Mucosa of stomach (tissue), 1 donor: Measurements from ENCODE around the gene PTPRR.
A peak's percentile ranks its signal among the peaks of the same experiment; 100 is the strongest.
"Not testable (repeated sequence)": the region's sequence is repeated elsewhere in the genome, so short reads cannot be mapped to it uniquely, and the experiment has no call there.

Experiments
- H3K27me3 ChIP-seq: one replicate; pipeline ENCODE4 v1.7.0; 2013; ENCODE audit warnings: mild to moderate bottlenecking, low read length; ENCODE audit not compliant: control insufficient read depth, insufficient read depth
- H3K36me3 ChIP-seq: one replicate; pipeline ENCODE4 v1.7.0; 2013; ENCODE audit warnings: low read length; ENCODE audit not compliant: control insufficient read depth, insufficient read depth
- H3K4me1 ChIP-seq: one replicate; pipeline ENCODE4 v1.7.0; 2013; ENCODE audit warnings: mild to moderate bottlenecking, low read length; ENCODE audit not compliant: control insufficient read depth, insufficient read depth
- H3K4me3 ChIP-seq: one replicate; pipeline ENCODE4 v1.7.0; 2013; ENCODE audit warnings: low read length
- H3K9ac ChIP-seq: one replicate; pipeline ENCODE4 v1.7.0; 2013; ENCODE audit warnings: mild to moderate bottlenecking, low read length, moderate library complexity
- H3K9me3 ChIP-seq: one replicate; pipeline ENCODE4 v1.7.0; 2013; ENCODE audit warnings: mild to moderate bottlenecking, low read length, moderate library complexity; ENCODE audit not compliant: control insufficient read depth
- donor health status: Pancreatic carcinoma.

PTPRR gene

DNA sequence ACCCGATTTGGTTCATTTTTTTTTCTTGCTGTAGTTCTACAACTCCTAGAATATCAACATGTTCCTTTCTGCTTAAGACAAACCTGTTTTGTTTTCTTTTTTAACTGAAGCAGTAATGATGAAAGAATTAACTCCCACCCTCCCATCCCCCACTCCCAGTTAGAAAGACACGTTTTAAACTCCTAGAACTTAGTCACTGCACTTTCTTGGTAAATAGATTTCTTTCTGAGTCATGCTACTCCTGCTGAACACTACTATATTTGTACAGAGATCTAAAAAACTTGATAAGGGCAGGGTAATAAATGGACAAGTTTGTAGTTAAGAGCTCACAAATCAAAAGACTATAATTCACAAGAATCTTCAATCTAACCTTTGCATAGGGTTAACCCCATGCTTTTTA lies 164.4 kb downstream of the PTPRR start:
- H3K36me3 ChIP-seq = no peaks in the 10 kb centered on the region
- H3K9ac ChIP-seq = no peak overlapping the region
- no peak overlapping the region for H3K4me3 ChIP-seq
- H3K9me3 ChIP-seq = no peaks in the 10 kb centered on the region
- H3K4me1 ChIP-seq = no peaks in the 10 kb centered on the region
- no peaks in the 10 kb centered on the region for H3K27me3 ChIP-seq

DNA sequence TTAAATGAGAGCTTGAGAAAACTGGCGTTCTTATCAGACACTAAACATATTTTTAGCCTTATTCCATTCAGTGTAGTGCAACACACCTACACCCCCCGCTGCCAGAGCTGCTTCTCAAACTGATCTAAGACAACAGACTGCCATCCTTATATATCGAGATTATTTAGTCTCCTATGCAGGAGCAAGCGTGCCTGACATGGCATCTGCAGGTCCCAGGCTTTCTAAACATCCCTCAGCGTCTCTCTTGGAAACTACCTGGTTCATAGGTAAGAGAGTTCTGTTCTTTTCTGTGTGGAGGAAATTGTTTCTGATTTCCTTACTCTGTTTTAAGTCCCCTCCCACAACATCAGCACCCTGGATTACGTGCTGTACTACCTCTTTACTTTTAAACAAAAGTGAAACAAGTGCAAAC lies 166.2 kb downstream of the PTPRR start:
- Histone ChIP-seq H3K4me3 (peak overlapping the region; percentile 54), H3K9me3 (no peaks in the 10 kb centered on the region), H3K4me1 (no peaks in the 10 kb centered on the region), H3K27me3 (no peaks in the 10 kb centered on the region), H3K36me3 (no peaks in the 10 kb centered on the region), H3K9ac (peak overlapping the region; percentile 60)

DNA sequence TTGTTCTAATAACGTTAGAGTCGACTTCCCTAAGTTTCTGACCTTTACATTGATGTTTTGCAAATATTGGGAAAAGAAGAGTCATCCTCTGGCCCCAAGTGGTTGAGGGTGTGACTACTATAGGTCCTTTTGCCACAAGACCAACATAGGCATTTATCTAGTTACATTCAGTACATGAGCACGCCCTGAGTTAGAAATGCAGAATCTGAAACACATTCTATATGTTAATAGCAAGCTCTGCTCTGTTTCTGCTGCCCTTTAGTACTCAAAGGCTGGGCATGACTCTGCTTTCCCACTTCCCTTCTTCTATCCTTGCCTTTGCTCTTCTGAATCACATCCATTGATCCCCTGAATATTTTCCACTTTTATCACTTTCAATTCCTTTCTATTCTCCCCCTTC lies 168.2 kb downstream of the PTPRR start:
- Histone ChIP-seq H3K4me1 (peaks cover 5% of the 10 kb centered on the region), H3K36me3 (no peaks in the 10 kb centered on the region), H3K4me3 (no peak overlapping the region), H3K9me3 (no peaks in the 10 kb centered on the region), H3K9ac (no peak overlapping the region), H3K27me3 (no peaks in the 10 kb centered on the region)

DNA sequence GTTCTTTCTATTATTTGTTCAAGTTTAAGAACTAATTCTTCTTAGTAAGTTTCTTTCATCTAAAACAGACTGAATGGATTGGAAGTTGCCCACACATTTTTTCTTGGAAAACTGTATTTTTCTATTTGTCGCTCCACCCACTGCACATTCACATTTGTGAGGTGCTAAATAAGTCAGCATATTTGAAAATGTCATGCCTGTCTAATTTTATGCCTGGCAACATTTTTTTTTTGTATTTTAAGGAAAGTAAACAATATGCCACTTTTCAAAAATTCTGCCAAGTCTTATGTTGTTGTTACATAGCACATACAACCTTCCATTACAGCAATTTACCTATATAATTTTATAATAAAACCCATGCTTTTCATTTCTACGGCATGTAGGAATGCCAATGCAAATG lies 170.6 kb downstream of the PTPRR start:
- no peak overlapping the region for H3K4me3 ChIP-seq
- no peaks in the 10 kb centered on the region for H3K9me3 ChIP-seq
- H3K36me3 ChIP-seq = no peaks in the 10 kb centered on the region
- no peaks in the 10 kb centered on the region for H3K27me3 ChIP-seq
- no peak overlapping the region for H3K9ac ChIP-seq
- peaks cover 5% of the 10 kb centered on the region for H3K4me1 ChIP-seq

DNA sequence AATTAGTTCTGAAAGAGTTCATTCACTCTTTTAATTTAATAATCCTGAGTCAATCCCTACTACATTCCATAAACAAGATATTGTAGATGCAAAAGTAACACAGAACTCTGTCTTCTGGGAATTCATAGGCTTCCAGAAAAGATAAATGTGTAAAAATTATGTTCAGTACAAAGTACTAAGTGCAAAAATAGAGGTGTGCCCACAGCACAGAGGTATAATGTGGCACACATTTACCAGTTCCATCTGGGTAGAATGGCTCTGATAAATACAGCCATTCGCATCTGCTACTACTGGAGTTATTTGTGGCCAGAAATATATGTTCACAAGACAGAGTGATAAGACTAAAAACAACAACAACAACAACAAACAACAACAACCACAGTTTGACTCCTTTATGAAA lies 171.7 kb downstream of the PTPRR start:
- Histone ChIP-seq H3K9me3 (no peaks in the 10 kb centered on the region), H3K4me3 (no peak overlapping the region), H3K9ac (no peak overlapping the region), H3K27me3 (no peaks in the 10 kb centered on the region), H3K36me3 (no peaks in the 10 kb centered on the region), H3K4me1 (peaks cover 5% of the 10 kb centered on the region)

DNA sequence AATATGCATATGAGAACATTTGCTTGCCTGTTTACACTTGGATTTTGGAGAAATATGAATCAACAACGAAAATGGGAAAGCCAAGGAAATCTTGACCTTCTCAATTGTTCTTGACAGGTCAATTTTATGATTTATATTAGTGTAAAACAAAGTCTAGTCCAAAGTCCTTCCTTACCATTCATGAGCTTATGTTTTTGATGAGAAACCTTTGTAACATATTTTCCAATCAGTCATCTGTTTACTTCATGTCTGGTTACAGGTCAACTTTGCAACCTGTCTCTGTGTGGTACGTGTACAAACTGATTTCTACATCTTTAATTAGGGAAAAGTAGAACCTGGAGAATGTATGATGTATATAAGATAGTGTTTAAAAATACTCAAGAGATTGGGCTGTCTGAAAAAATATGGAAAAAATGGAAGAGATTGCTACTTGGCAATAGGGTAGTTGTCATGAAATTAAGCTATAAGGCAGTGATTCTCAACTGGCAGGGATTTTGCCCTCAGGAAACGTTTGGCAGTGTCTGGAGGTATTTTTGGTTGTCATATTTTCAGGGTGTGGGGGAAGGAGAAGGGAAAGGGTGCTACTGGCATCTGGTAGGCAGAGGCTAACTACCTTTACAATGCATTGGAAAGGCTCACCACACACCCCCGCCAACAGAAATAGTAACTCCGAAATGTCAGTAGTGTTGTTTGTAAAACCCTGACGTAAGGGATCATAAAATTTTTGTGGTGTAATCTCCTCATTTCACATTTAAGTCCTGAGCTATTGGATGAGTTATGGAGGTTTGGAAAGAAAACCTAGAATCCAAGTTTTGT lies 172.9 kb downstream of the PTPRR start:
- Histone ChIP-seq H3K4me1 (peaks cover 5% of the 10 kb centered on the region), H3K9ac (no peak overlapping the region), H3K4me3 (no peak overlapping the region), H3K27me3 (no peaks in the 10 kb centered on the region), H3K9me3 (no peaks in the 10 kb centered on the region), H3K36me3 (no peaks in the 10 kb centered on the region)

DNA sequence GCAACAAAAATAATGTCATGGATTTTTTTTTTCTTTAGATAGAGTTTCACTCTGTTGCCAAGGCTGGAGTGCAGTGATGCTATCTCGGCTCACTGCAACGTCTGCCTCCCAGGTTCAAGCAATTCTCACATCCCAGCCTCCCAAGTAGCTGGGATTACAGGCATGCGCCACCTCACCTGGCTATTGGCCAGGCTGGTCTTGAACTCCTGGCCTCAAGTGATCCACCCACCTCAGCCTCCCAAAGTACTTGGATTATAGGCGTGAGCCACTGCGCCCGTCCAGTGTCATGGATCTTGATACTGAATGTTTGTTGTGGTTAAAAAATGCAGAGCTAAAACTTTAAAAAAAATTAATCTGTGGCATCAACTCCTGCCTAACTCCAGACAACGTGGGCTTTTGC lies 175.5 kb downstream of the PTPRR start:
- no peak overlapping the region for H3K9ac ChIP-seq
- no peaks in the 10 kb centered on the region for H3K9me3 ChIP-seq

DNA sequence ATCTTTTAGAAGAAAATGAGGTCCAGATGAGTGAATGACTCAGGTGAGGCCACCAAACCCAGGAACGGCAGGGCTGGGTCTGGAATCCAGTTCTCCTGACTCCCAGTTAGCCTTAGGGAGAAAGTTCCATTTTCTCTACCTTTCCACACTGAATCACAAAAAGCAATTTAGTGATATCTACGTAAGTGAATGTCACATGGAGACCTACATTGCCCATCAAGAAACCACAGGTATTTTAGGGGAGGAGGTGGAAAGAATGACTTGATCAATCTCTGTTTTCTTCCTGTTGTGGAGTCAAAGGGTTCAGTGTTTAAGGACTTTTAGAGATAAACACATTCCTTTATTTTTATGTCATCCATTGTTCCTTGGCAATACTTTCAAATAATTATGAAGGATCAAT lies 176.4 kb downstream of the PTPRR start:
- H3K27me3 ChIP-seq = no peaks in the 10 kb centered on the region
- peaks cover 5% of the 10 kb centered on the region for H3K4me1 ChIP-seq
- no peak overlapping the region for H3K4me3 ChIP-seq
- no peak overlapping the region for H3K9ac ChIP-seq
- H3K36me3 ChIP-seq = no peaks in the 10 kb centered on the region
- no peaks in the 10 kb centered on the region for H3K9me3 ChIP-seq

More for the DNA sequence above, 175.5 kb downstream of the PTPRR start:
- H3K4me1 ChIP-seq = peaks cover 5% of the 10 kb centered on the region
- no peak overlapping the region for H3K4me3 ChIP-seq
- H3K27me3 ChIP-seq = no peaks in the 10 kb centered on the region
- H3K36me3 ChIP-seq = no peaks in the 10 kb centered on the region

DNA sequence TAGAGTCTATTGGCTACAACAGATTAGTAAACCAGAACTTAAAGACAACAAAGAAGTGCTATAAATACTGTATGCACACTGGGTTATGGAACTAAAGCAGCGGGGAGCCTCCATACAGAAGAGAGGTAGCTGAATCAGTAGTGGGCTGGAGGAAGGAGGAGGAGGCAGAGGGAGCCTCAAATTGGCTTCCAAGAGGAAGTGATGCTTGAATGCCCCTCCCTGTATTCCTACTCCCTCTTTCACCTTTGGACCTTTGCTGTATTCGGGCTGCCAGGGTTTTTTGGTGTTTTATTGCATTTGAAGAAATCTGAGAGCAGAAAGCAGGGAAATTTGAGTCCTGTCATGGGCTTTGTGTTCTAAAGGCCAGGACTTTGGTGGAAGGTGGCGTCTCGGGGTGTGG lies 179.3 kb downstream of the PTPRR start:
- H3K9ac ChIP-seq = no peak overlapping the region
- no peaks in the 10 kb centered on the region for H3K9me3 ChIP-seq
- H3K27me3 ChIP-seq = no peaks in the 10 kb centered on the region
- H3K36me3 ChIP-seq = no peaks in the 10 kb centered on the region
- peaks cover 10% of the 10 kb centered on the region for H3K4me1 ChIP-seq
- no peak overlapping the region for H3K4me3 ChIP-seq

DNA sequence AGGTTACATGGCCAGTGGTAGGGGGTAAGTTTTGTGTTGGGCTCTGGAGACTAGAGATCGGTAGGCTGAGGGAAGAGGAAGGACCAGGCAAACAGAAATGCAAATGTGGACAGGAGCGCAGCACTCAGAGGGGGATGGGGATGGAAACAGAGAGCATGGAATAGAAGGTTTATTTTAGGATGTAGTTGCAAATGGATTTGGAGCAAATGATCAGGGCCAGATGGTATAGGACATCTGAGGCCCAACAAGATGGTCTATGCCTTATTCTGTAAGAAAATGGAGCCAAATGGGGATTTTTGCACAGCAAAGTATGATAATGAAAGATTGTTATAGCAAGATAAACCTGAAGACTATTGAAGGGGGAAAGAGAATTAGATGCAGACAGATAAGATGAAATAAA lies 180.8 kb downstream of the PTPRR start:
- no peak overlapping the region for H3K9ac ChIP-seq
- no peak overlapping the region for H3K4me3 ChIP-seq
- no peaks in the 10 kb centered on the region for H3K27me3 ChIP-seq
- no peaks in the 10 kb centered on the region for H3K9me3 ChIP-seq
- no peaks in the 10 kb centered on the region for H3K36me3 ChIP-seq
- peaks cover 15% of the 10 kb centered on the region for H3K4me1 ChIP-seq

DNA sequence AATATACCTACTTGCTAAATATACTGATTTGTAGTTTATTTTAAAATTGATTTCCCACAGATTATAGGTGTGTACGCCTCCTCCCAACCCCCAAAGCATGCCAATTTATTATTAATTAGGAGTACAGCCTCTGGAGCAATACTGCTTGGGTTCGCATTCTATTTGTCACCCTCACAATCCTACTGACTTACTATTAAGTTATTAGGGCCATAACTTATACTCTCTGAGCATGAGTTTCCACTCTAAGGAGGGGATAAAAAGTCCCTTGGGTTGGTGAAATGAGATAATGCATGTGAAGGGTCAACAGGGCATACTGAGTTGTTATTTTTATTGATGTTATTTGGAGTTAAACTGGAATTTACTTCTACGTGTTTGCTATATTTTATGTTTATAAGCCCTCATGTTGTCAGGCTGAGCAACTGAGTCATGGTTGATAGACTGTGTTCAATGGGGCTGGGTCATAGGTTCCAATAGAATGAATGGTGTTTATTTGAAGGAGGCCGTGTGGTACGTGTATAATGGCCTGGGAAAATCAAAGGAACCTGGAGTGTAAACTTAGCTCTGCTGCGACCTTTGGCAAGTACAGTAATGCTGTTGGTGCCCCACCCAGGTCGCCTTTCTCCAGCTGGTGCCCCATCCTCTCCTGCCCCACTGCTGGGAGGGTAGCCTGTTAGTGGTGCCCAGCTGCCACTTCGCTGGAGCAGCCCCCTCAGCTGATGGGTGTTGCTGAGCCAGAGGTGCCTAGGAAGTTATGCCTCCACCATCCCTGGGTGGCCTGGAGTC lies 184.0 kb downstream of the PTPRR start:
- Histone ChIP-seq H3K9me3 (no peaks in the 10 kb centered on the region), H3K27me3 (no peaks in the 10 kb centered on the region), H3K4me3 (no peak overlapping the region), H3K4me1 (peaks cover 15% of the 10 kb centered on the region), H3K9ac (no peak overlapping the region), H3K36me3 (no peaks in the 10 kb centered on the region)

DNA sequence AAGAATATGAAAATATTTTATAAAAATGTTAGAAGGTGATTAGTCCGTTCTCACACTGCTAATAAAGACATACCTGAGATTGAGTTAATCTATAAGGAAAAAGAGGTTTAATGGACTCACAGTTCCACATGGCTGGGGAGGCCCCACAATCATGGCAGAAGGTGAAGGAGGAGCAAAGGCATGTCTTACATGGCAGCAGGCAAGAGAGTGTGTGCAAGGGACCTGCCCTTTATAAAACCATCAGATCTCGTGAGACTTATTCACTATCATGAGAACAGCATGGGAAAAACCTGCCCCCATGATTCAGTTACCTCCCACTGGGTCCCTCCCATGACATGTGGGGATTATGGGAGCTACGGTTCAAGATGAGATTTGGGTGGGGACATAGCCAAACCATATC lies 185.3 kb downstream of the PTPRR start:
- not testable (repeated sequence) for H3K9me3 ChIP-seq, H3K9ac ChIP-seq, H3K36me3 ChIP-seq, H3K4me3 ChIP-seq, H3K27me3 ChIP-seq
- peaks cover 15% of the 10 kb centered on the region for H3K4me1 ChIP-seq
